ENCODE data around the gene INPP5A. TPM values are rescaled to one million over a fixed set of nuclear protein-coding genes. Genes with fewer than 3 reads are reported as not detected.

The INPP5A gene
- total and polyA plus RNA-seq, 2 of the 13 experiments (the other 11 are each of a cell fraction or from before 2014, with no cell fraction given): 17.5 to 37.9 TPM

GRCh38 chr10:132591166-132591971 lies 53.8 kb downstream of the INPP5A start (continued):
- TF ChIP-seq, protein P1, sequence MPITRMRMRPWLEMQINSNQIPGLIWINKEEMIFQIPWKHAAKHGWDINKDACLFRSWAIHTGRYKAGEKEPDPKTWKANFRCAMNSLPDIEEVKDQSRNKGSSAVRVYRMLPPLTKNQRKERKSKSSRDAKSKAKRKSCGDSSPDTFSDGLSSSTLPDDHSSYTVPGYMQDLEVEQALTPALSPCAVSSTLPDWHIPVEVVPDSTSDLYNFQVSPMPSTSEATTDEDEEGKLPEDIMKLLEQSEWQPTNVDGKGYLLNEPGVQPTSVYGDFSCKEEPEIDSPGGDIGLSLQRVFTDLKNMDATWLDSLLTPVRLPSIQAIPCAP (CRISPR knock-in tag; IDR thresholded peaks at IDR 0.05; ENCODE audit: low read depth): no peak
- TF ChIP-seq YY1 (IDR thresholded peaks at IDR 0.05; ENCODE audit: insufficient read depth, insufficient replicate concordance, low read depth, low read length) (no peak), GZF1 (CRISPR knock-in tag; IDR thresholded peaks at IDR 0.05) (no peak), ATF1 (CRISPR knock-in tag; IDR thresholded peaks at IDR 0.05) (no peak), KLF12 (CRISPR knock-in tag; IDR thresholded peaks at IDR 0.05; ENCODE audit: borderline replicate concordance) (0 out of 2 replicates have a peak, but pooled peaks have one; percentile 71), MLXIP (CRISPR knock-in tag; IDR thresholded peaks at IDR 0.05; ENCODE audit: borderline replicate concordance) (no peak), SCMH1 (CRISPR knock-in tag; IDR thresholded peaks at IDR 0.05; ENCODE audit: borderline replicate concordance) (no peak), DZIP1 (CRISPR knock-in tag; IDR thresholded peaks at IDR 0.05) (no peak), ZBTB46 (CRISPR knock-in tag; IDR thresholded peaks at IDR 0.05; ENCODE audit: borderline replicate concordance) (no peak), ZNF296 (CRISPR knock-in tag; conservative IDR thresholded peaks at IDR 0.05) (no peak), ZNF569 (CRISPR knock-in tag; IDR thresholded peaks at IDR 0.05; ENCODE audit: borderline replicate concordance) (no peak), ETV5 (CRISPR knock-in tag; IDR thresholded peaks at IDR 0.05; ENCODE audit: borderline replicate concordance) (no peak), ZNF503 (CRISPR knock-in tag; IDR thresholded peaks at IDR 0.05) (peak; percentile 67; the same call in 1 of the 2 replicates)
- TF ChIP-seq, protein P2, sequence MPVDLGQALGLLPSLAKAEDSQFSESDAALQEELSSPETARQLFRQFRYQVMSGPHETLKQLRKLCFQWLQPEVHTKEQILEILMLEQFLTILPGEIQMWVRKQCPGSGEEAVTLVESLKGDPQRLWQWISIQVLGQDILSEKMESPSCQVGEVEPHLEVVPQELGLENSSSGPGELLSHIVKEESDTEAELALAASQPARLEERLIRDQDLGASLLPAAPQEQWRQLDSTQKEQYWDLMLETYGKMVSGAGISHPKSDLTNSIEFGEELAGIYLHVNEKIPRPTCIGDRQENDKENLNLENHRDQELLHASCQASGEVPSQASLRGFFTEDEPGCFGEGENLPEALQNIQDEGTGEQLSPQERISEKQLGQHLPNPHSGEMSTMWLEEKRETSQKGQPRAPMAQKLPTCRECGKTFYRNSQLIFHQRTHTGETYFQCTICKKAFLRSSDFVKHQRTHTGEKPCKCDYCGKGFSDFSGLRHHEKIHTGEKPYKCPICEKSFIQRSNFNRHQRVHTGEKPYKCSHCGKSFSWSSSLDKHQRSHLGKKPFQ (CRISPR knock-in tag; IDR thresholded peaks at IDR 0.05; ENCODE audit: insufficient replicate concordance): peak; percentile 56

Measured in HepG2 (cell line).